Spleen (tissue), 11 donors: ENCODE measurements around the gene NACC1. TPM values are rescaled to one million over a fixed set of nuclear protein-coding genes. Genes with fewer than 3 reads are reported as not detected.
A peak's percentile ranks its signal among the peaks of the same experiment; 100 is the strongest.

Experiments
- DNase-seq: peaks from one replicate; pipeline ENCODE4 v3.0.0-alpha.2; 2020
- H3K27ac ChIP-seq, 8 donors: fragments of 200-600 bp; sonication (generic) in 7 of 8; 1 replicate in 4 of 8; 2 replicates in 4 of 8; pipeline versions ENCODE4 v1.5.0 to v1.8.0; 2016 to 2021; ENCODE audit warnings: inconsistent platforms in 4 of 8, mild to moderate bottlenecking in 4 of 8, moderate library complexity in 1 of 8
- H3K27me3 ChIP-seq, 7 donors: fragments of 200-600 bp; sonication (generic) in 6 of 7; replicated peaks in 1 of 7; 1 replicate in 4 of 7; 2 replicates in 3 of 7; pipeline versions ENCODE4 v1.5.0 to v1.8.0; 2016 to 2021; ENCODE audit warnings: inconsistent platforms in 3 of 7, mild to moderate bottlenecking in 1 of 7
- H3K36me3 ChIP-seq, 6 donors: fragments of 200-600 bp; sonication (generic) in 5 of 6; 1 replicate in 4 of 6; 2 replicates in 2 of 6; pipeline versions ENCODE4 v1.5.0 to v1.8.0; 2016 to 2021; ENCODE audit warnings: inconsistent platforms in 2 of 6
- H3K4me1 ChIP-seq, 6 donors: fragments of 200-600 bp; sonication (generic) in 5 of 6; 1 replicate in 3 of 6; 2 replicates in 3 of 6; pipeline versions ENCODE4 v1.5.0 to v1.8.0; 2016 to 2021; ENCODE audit warnings: inconsistent platforms in 3 of 6
- H3K4me3 ChIP-seq, 8 donors: fragments of 200-600 bp; sonication (generic) in 7 of 8; 1 replicate in 4 of 8; 2 replicates in 4 of 8; pipeline versions ENCODE4 v1.5.0 to v1.8.0; 2016 to 2021; ENCODE audit warnings: inconsistent platforms in 4 of 8, mild to moderate bottlenecking in 4 of 8, moderate library complexity in 2 of 8
- H3K9me3 ChIP-seq, 8 donors: fragments of 200-600 bp; sonication (generic) in 7 of 8; 1 replicate in 4 of 8; 2 replicates in 4 of 8; pipeline versions ENCODE4 v1.5.0 to v1.8.0; 2016 to 2021; ENCODE audit warnings: inconsistent platforms in 4 of 8
- POLR2A ChIP-seq, 3 donors: fragments of 450-650 bp; IDR thresholded peaks; one replicate each; pipeline ENCODE4 v1.5.1; 2017; ENCODE audit warnings: antibody characterized with exemption in 3 of 3, mild to moderate bottlenecking in 1 of 3
- POLR2AphosphoS5 ChIP-seq, 3 donors: sonication (generic); formaldehyde crosslinking; IDR thresholded peaks; one replicate each; pipeline ENCODE4 v1.5.1; 2017; ENCODE audit warnings: antibody characterized with exemption in 3 of 3
- WGBS, 5 donors: extraction: QIAGEN DNeasy Blood & Tissue Kit in 3 of 5; methylation state at CpG; one replicate each; pipeline versions ENCODE4 v1.1.5 to v1.1.7; 2013 to 2018; 5-methylcytosine and 5-hydroxymethylcytosine counted together
- intact Hi-C: fragments of 100-400 bp; cut with DNase I; formaldehyde crosslinking; loops from one replicate; pipeline ENCODE4 v1.15.0; 2023; ENCODE audit warnings: low total_unique reads
- polyA plus RNA-seq, 3 donors: library from polyadenylated mRNA; stranded (reverse); fragments of 200-250 nt; gene quantifications; one replicate each; pipeline ENCODE4 v1.2.1, GENCODE V29; 2013
- total RNA-seq, 7 donors: library from RNA; depleted of rRNA in 3 of 7; stranded (reverse); fragments of >200 nt in 3 of 7; fragmentation: NEBNext Ultra II Directional in 4 of 7; extraction: Animal tissue kit (Norgen Biotek cat#: 25700) in 4 of 7; gene quantifications; one replicate each; pipeline versions ENCODE4 v1.1.0 to v1.2.1, GENCODE V29; 2016 to 2021
- TF ChIP-seq, protein P1 (sequence below), 11 experiments: fragments of 200-600 bp in 7 of 11; fragments of 450-650 bp in 4 of 11; sonication (generic) in 4 of 11; IDR thresholded peaks in 8 of 11; conservative IDR thresholded peaks in 3 of 11; 1 replicate in 7 of 11; 2 replicates in 4 of 11; pipeline versions ENCODE4 v1.4.0 to v1.8.0; 2016 to 2021; ENCODE audit warnings: antibody characterized with exemption in 11 of 11, inconsistent platforms in 4 of 11, mild to moderate bottlenecking in 1 of 11
- donor health status: healthy with polysubstance abuse.
- donor health status: DM: no; HTN: no; CAD: no; lungs with moderate emphysema.
- donor health status: DM: no; HTN: no; CAD: no.
- donor health status: Bipolar disorder and iron deficiency.
- donor health status: healthy.
- donor health status: DM: no; HTN: no; CAD: no.
- donor health status: DM: yes; HTN: yes; CAD: no.

The NACC1 gene
- total and polyA plus RNA-seq, 10 donors: 5.5 to 47.0 (median 34.3) TPM

DNA sequence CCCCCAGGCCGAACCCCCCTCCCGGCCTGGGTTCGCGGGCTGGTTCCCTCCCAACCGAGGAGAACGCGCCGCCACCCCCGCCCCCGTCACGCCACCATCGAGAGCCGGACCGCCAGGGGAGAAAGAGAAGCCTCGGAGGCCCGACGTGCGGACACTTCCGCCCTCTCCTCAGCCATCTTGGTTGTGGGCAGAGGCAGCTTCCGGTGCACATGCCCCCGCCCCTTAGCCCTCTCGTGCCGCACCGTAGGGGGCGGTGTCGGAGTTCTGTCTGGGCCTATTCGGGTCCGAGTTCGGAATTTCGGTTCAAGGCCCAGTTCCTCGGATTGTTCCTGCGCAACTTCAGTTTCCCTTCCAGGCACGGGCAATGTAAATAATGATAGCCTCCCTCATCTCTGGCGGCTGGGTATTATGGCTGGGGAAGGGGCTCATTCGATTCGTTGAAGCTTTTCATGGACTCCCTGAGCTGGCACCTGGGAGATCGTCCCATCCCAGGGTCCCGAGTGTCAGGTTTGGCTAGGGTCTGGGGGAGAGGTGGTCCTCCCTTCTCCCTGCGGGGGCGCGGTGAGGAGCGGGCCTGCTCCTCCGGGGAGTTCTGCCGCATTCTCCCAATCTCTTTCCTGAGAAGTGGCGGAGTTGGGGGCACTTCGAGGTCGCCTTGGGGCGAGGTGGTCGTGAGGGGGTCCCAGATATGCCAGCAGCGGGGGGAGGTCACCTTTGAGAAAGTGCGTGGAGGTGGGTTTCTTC, 32.3 kb downstream of the NACC1 start, which contains the start of the genes IER2 and STX10:
Gene IER2, plus strand, starts transcription at position 225 of the 744 bp plus-strand sequence. CDS start 2,776 bp downstream, outside the sequence.
Gene STX10, minus strand, starts transcription at position 189 of the 744 bp plus-strand sequence. CDS start 202 bp downstream, outside the sequence.
- intact Hi-C loops: loop anchor here (5.0 kb wide), 1 partner anchor 48 kb away; the partner anchor contains the start of gene LYL1
- Histone ChIP-seq H3K36me3 (peaks cover 0 to 14% (median 1%) of the 10 kb centered on the region in 6 donors), H3K4me3 (peak within 1 kb of the TSS; percentile 86 to 99 (median 97)), H3K4me1 (peaks cover 15 to 63% (median 35%) of the 10 kb centered on the region in 6 donors), H3K27me3 (no peaks in the 10 kb centered on the region), H3K27ac (peak within 1 kb of the TSS; percentile 94 to 100 (median 98)), H3K9me3 (no peaks in the 10 kb centered on the region)
- TF ChIP-seq POLR2A (IDR thresholded peaks at IDR 0.05) (peak in 1 of 3 donors; percentile 33), POLR2AphosphoS5 (IDR thresholded peaks at IDR 0.05) (peak; percentile 96 to 97 (median 97))
- TF ChIP-seq, protein P1, sequence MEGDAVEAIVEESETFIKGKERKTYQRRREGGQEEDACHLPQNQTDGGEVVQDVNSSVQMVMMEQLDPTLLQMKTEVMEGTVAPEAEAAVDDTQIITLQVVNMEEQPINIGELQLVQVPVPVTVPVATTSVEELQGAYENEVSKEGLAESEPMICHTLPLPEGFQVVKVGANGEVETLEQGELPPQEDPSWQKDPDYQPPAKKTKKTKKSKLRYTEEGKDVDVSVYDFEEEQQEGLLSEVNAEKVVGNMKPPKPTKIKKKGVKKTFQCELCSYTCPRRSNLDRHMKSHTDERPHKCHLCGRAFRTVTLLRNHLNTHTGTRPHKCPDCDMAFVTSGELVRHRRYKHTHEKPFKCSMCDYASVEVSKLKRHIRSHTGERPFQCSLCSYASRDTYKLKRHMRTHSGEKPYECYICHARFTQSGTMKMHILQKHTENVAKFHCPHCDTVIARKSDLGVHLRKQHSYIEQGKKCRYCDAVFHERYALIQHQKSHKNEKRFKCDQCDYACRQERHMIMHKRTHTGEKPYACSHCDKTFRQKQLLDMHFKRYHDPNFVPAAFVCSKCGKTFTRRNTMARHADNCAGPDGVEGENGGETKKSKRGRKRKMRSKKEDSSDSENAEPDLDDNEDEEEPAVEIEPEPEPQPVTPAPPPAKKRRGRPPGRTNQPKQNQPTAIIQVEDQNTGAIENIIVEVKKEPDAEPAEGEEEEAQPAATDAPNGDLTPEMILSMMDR (IDR thresholded peaks at IDR 0.05 in 8 of 11, conservative IDR thresholded peaks at IDR 0.05 in 3 of 11): peak; percentile 68 to 88 (median 79)
- peak; percentile 99 for DNase-seq
- WGBS, 5 donors: 0 to 1% (median 1%) methylated on average over 22 to 51 of the region's 51 CpGs

DNA sequence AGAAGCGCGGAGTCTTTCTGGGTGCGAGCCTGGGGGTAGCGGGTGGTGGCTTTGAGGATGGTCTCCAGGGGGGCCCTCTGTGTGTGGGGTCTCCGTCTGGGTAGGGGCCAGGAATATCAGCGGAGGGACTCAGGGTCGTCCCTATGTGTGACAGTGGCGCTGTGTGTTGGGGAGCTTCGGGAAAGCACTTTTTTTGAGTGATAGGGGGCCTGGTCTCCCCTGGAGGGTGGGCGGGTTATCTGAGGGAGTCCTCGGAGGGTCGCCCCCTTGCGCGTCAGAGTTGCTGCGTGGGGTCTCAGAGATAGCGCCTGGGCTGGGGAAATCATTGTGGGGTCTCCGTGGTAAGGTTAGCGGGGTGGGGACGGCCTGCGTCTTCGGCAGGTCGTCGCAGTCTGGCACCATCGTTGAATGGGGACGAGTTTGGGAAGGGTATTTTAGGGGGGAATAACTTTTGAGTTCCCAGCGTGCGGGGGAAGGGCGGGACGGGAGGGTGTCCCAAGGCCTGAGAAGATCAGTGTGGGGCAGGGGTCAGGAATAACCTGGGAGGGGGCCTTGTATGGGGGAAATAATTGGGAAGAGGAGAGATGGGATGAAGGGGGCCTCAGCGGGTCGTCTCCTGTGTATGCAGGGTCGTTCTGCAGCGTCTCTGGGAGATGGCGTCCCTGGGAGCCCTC, 33.0 kb downstream of the NACC1 start:
- intact Hi-C loops: loop anchor here (5.0 kb wide), 1 partner anchor 49 kb away; the partner anchor contains the start of gene LYL1
- 0 to 2% (median 0%) methylated on average over 33 to 34 of the region's 34 CpGs for WGBS, 5 donors
- H3K36me3 ChIP-seq: peaks cover 0 to 7% (median 0%) of the 10 kb centered on the region in 6 donors
- peak; percentile 87 for DNase-seq
- peak overlapping the region; percentile 86 to 99 (median 97) for H3K4me3 ChIP-seq
- peak overlapping the region; percentile 94 to 100 (median 98) for H3K27ac ChIP-seq
- TF ChIP-seq, protein P1 (IDR thresholded peaks at IDR 0.05 in 8 of 11, conservative IDR thresholded peaks at IDR 0.05 in 3 of 11): peak in 1 of 11 experiments; percentile 2
- TF ChIP-seq POLR2A (IDR thresholded peaks at IDR 0.05) (no peak), POLR2AphosphoS5 (IDR thresholded peaks at IDR 0.05) (no peak)
- H3K27me3 ChIP-seq: no peaks in the 10 kb centered on the region
- peaks cover 18 to 67% (median 42%) of the 10 kb centered on the region in 6 donors for H3K4me1 ChIP-seq
- no peaks in the 10 kb centered on the region for H3K9me3 ChIP-seq

DNA sequence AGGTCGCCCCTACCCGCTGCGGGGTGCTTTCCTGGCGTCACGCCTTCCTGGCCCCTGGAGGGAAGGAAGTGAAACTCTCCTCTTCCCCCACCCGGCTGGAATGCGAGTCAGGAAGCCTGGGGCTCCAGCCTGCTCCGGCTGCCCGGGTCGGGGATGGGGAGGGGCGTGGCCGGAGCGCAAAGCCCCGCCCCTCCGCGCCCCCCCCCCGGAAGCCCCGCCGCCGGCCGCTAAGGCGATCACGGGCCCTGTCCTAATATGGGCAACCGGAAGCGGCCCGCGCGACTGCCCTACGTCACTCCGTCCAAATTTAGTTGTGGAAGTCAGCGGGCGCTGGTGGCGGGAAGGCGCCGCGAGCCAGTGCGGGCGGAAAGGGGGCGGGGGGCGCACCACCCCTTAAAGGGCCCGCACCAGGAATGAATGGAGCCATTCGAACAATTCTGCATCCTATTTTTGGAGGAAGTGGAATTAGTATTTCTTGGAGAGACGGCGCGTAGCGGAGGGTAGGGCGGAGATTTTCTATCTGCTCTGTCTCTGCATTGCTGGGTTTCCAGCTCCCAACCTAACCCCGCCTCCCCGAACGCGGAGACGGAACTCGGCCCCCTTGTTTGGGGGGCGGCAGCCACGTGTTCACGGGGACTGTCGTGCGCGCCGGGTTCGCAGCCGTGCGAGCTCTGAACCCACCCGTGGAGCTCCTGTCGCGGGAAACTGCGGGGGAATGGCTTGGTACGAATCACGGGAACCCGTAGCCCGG, 33.7 kb downstream of the NACC1 start:
- Histone ChIP-seq H3K9me3 (no peaks in the 10 kb centered on the region), H3K4me3 (peak overlapping the region; percentile 86 to 99 (median 97)), H3K27me3 (no peaks in the 10 kb centered on the region), H3K36me3 (no peaks in the 10 kb centered on the region), H3K4me1 (peaks cover 23 to 67% (median 49%) of the 10 kb centered on the region in 6 donors), H3K27ac (peak overlapping the region; percentile 94 to 100 (median 98))
- peak; percentile 98 for DNase-seq
- 0 to 1% (median 1%) methylated on average over 42 to 71 of the region's 71 CpGs for WGBS, 5 donors
- intact Hi-C loops: loop anchor here (5.0 kb wide), 1 partner anchor 49 kb away; the partner anchor contains the start of gene LYL1
- peak; percentile 45 to 80 (median 79) for TF ChIP-seq POLR2A (IDR thresholded peaks at IDR 0.05)
- TF ChIP-seq, protein P1 (IDR thresholded peaks at IDR 0.05 in 8 of 11, conservative IDR thresholded peaks at IDR 0.05 in 3 of 11): peak in 3 of 11 experiments; percentile 13 to 53 (median 22)
- TF ChIP-seq POLR2AphosphoS5 (IDR thresholded peaks at IDR 0.05): peak; percentile 94 to 97 (median 96)
